ENCODE measurements around the gene ATP13A3.

- TF ChIP-seq ZFP3 (CRISPR knock-in tag; IDR thresholded peaks at IDR 0.05) (no peak), ZC3H10 (CRISPR knock-in tag; IDR thresholded peaks at IDR 0.05) (no peak), TSHZ2 (CRISPR knock-in tag; IDR thresholded peaks at IDR 0.05) (no peak), ISL1 (CRISPR knock-in tag; IDR thresholded peaks at IDR 0.05) (no peak), BACH2 (CRISPR knock-in tag; IDR thresholded peaks at IDR 0.05; ENCODE audit: borderline replicate concordance) (no peak), ARNTL (CRISPR knock-in tag; IDR thresholded peaks at IDR 0.05; ENCODE audit: borderline replicate concordance, low read depth) (no peak), PATZ1 (CRISPR knock-in tag; IDR thresholded peaks at IDR 0.05; ENCODE audit: borderline replicate concordance) (no peak)
- TF ChIP-seq, protein P1, sequence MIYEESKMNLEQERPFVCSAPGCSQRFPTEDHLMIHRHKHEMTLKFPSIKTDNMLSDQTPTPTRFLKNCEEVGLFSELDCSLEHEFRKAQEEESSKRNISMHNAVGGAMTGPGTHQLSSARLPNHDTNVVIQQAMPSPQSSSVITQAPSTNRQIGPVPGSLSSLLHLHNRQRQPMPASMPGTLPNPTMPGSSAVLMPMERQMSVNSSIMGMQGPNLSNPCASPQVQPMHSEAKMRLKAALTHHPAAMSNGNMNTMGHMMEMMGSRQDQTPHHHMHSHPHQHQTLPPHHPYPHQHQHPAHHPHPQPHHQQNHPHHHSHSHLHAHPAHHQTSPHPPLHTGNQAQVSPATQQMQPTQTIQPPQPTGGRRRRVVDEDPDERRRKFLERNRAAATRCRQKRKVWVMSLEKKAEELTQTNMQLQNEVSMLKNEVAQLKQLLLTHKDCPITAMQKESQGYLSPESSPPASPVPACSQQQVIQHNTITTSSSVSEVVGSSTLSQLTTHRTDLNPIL (CRISPR knock-in tag; IDR thresholded peaks at IDR 0.05; ENCODE audit: low read depth), result no peak
These were observed 64.6 kb downstream of the ATP13A3 start for GRCh38 chr3:194422188-194422587.
